HFFc6 (cell line): ENCODE results near the gene TUFM. TPM values are rescaled to one million over a fixed set of nuclear protein-coding genes. Genes with fewer than 3 reads are reported as not detected.
"Not testable (repeated sequence)": the region's sequence is repeated elsewhere in the genome, so short reads cannot be mapped to it uniquely, and the experiment has no call there.

Experiments used
- DNase-seq: peaks from one replicate; pipeline ENCODE4 v3.0.0-alpha.2; 2018
- H3K27ac Mint-ChIP-seq: 2 replicates; pipeline ENCODE4 v1.8.0; 2020; ENCODE audit warnings: mild to moderate bottlenecking, mixed read lengths
- H3K27me3 Mint-ChIP-seq: 2 replicates; pipeline ENCODE4 v1.8.0; 2021; ENCODE audit warnings: mild to moderate bottlenecking, moderate library complexity, mixed read lengths; ENCODE audit not compliant: insufficient read depth
- H3K36me3 Mint-ChIP-seq: 2 replicates; pipeline ENCODE4 v1.8.0; 2021; ENCODE audit warnings: low read depth, mixed read lengths
- H3K4me1 Mint-ChIP-seq: 2 replicates; pipeline ENCODE4 v1.8.0; 2020; ENCODE audit warnings: low read depth, mixed read lengths
- H3K4me3 Mint-ChIP-seq: 2 replicates; pipeline ENCODE4 v1.8.0; 2020; ENCODE audit warnings: mild to moderate bottlenecking, moderate library complexity, mixed read lengths
- H3K9me3 Mint-ChIP-seq: 2 replicates; pipeline ENCODE4 v1.8.0; 2020; ENCODE audit warnings: mild to moderate bottlenecking, mixed read lengths
- CTCF ChIP-seq: fragments of 200-600 bp; sonication (generic); IDR thresholded peaks from 2 replicates; pipeline ENCODE4 v1.5.0; 2021; ENCODE audit warnings: antibody characterized with exemption, mild to moderate bottlenecking
- long read RNA-seq: library from polyadenylated mRNA; unstranded; transcript quantifications from one replicate; pipeline ENCODE4 v2.0.0, GENCODE V29; 2019
- total RNA-seq, 6 experiments: library from RNA; stranded (reverse); fragmentation: NEBNext Ultra II Directional; extraction: Animal tissue kit (Norgen Biotek cat#: 25700); gene quantifications; 2 replicates in 1 of 6; 3 replicates in 5 of 6; pipeline ENCODE4 v1.2.3, GENCODE V29; 2021

The TUFM gene
- total RNA-seq: 100 to 1,000 TPM; 140 to 194 (median 158) TPM
- long read RNA-seq, transcript TUFM-201 (10 exons, 2,071 nt): major isoform, 421 of 458 reads
- long read RNA-seq, partial matches to known transcripts: 18 of 458 reads
- long read RNA-seq, other reads (novel, unspliced or antisense): 17 of 458 reads

- Mint-ChIP-seq H3K9me3 (no peaks in the 10 kb centered on the region), H3K4me1 (peaks cover 15% of the 10 kb centered on the region), H3K4me3 (peak within 1 kb of the TSS; percentile 95), H3K27ac (peak within 1 kb of the TSS; percentile 91), H3K36me3 (peaks cover 19% of the 10 kb centered on the region), H3K27me3 (peaks cover 3% of the 10 kb centered on the region)
- peak; percentile 76 for TF ChIP-seq CTCF
- DNase-seq: peak; percentile 99
Observed at GRCh38 chr16:28846080-28846932, at the start of gene TUFM. TSS of gene TUFM (minus strand) at chr16:28846348. CDS start at chr16:28846269, 79 bp downstream.

- H3K9me3 Mint-ChIP-seq: no peaks in the 10 kb centered on the region
- no peak for DNase-seq
- H3K4me3 Mint-ChIP-seq: no peak overlapping the region
- TF ChIP-seq CTCF: no peak
- no peak overlapping the region for H3K27ac Mint-ChIP-seq
- H3K4me1 Mint-ChIP-seq: no peaks in the 10 kb centered on the region
- no peaks in the 10 kb centered on the region for H3K36me3 Mint-ChIP-seq
- no peaks in the 10 kb centered on the region; the same call in 1 of the 2 replicates for H3K27me3 Mint-ChIP-seq
Observed at GRCh38 chr16:28895609-28896008, 49.5 kb upstream of the TUFM start.

- no peak overlapping the region for H3K4me3 Mint-ChIP-seq
- no peaks in the 10 kb centered on the region for H3K9me3 Mint-ChIP-seq
- no peak for TF ChIP-seq CTCF
- DNase-seq: no peak
- no peaks in the 10 kb centered on the region for H3K36me3 Mint-ChIP-seq
- no peaks in the 10 kb centered on the region for H3K4me1 Mint-ChIP-seq
- H3K27me3 Mint-ChIP-seq: no peaks in the 10 kb centered on the region; the same call in 1 of the 2 replicates
- no peak overlapping the region for H3K27ac Mint-ChIP-seq
Observed at GRCh38 chr16:28893291-28893690, 47.1 kb upstream of the TUFM start.

- H3K27ac Mint-ChIP-seq: no peak overlapping the region
- TF ChIP-seq CTCF: no peak
- H3K27me3 Mint-ChIP-seq: peaks cover 2% of the 10 kb centered on the region; the same call in 1 of the 2 replicates
- H3K36me3 Mint-ChIP-seq: no peaks in the 10 kb centered on the region
- H3K4me1 Mint-ChIP-seq: no peaks in the 10 kb centered on the region
- no peak overlapping the region for H3K4me3 Mint-ChIP-seq
- no peaks in the 10 kb centered on the region for H3K9me3 Mint-ChIP-seq
- DNase-seq: no peak
Observed at GRCh38 chr16:28891964-28892890, 46.1 kb upstream of the TUFM start.

- not testable (repeated sequence) for H3K27ac Mint-ChIP-seq, DNase-seq, H3K9me3 Mint-ChIP-seq, H3K4me1 Mint-ChIP-seq, H3K27me3 Mint-ChIP-seq, H3K4me3 Mint-ChIP-seq, H3K36me3 Mint-ChIP-seq
Observed at GRCh38 chr16:28890355-28890754, 44.2 kb upstream of the TUFM start.
